Left hindlimb (tissue), 1 donor: ENCODE results near the gene HSD11B1L.
"Not testable (repeated sequence)": the region's sequence is repeated elsewhere in the genome, so short reads cannot be mapped to it uniquely, and the experiment has no call there.

Experiments used
- DNase-seq: peaks from one replicate; pipeline ENCODE4 v3.0.0-alpha.2; 2018

Gene HSD11B1L

GRCh38 chr19:5688262-5688881 is 7.5 kb downstream of the HSD11B1L start:
- not testable (repeated sequence) for DNase-seq

DNA sequence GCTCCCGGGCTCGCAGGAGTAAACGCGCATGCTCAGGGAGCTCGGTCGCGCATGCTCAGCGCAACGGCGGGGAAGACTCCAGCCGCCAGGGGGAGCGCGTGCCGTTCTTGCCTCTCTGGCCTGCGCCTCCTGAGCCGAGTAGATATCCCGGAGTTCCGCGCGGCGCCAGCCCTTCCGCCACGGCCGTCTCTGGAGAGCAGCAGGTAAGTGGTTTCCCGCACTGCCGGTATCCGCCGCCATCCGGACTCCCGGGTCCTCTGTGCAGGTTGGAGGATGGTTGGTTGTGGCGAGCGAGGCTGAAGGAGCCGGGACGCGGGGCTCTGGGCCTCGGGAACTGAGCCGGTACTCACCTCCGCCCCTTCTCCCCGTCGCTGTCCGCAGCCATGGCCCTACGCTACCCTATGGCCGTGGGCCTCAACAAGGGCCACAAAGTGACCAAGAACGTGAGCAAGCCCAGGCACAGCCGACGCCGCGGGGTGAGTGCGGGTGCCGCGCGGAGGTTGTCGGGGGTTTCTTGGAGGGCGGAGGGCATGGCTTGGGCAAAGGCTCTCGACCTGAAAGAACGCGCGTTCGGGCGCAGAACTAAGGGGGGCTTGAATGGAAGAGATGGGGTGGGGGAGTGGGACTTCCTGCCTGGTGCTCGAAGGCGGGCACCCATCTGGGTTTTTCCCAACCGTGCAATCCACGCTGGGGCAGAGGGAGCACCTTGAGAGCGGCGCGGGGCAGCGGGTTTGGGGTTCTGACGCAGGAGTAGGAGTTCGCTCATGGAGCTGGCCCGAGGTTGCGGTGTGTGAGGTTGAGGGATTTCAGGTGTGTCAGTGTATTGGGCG is 9.5 kb downstream of the HSD11B1L start, which contains the start of gene RPL36:
RPL36 (plus strand) TSS at position 171 of the 830 bp plus-strand sequence; CDS start at position 384, 213 bp downstream.
- DNase-seq: peak; percentile 99

GRCh38 chr19:5690955-5691821 is 10.4 kb downstream of the HSD11B1L start:
- DNase-seq: peak; percentile 78

DNA sequence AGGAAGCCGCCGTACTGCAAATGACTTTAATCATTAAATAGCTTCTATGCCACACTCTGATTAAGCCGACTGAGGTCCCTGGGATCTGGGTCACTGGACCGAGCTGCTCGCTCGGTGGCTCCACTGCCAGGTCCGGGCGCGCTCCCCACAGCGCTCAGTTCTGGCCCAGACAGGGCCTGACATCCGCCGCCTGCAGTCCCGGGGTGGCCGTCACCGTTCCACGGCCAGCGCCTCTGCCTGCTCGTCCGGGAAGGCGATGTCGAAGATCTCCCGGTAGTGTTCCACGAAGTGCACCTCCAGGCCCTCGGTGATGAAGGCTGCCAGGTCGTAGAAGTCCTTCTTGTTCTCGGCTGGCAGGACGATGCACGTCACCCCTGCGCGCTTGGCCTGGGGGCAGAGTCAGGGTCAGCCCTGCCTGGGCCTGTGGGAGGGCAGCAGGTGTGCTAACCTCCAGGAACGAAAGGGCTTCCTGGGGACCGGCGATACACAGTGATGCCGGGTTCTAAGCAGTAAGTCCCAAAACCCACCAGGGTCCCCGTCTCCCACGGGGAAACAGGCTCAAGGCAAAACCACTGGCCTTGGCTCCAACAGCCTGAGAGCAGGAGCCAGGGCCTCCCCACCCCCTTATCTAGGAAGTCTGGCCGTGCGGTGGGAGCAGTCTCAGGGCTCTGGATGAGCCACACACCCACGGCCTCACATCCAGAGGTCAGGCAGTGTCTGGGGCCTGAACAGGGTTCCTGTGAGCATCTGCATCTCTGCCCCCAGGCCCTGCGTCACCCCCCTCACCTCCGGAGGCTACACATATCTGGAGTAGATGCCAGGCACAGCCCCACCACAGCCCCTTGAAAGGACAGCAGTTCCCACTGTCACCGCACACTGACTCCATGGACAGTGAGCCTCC is 11.2 kb downstream of the HSD11B1L start:
- no peak for DNase-seq

DNA sequence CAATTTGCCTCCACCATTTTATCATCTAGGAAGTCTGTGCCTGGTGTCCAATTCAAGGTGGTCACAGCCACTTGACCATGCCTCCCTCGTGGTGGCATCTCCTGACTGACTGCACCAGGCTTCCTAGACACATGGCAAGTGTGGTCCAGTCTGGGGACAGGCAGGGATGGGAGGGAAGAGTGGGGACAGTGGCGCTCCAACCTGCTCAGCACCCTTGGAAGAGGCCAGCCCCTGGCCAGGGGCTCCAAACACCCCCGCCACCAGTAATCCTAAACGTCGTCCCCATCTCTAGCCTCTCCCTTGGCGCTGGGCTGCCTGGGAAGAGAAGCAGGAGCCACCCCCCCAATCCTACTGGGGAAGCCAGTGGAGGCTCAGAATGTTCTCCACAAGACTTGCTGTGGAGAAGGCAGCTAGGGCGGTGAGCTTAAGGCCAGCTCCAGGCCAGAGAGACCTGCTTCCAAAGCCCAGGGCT is 11.9 kb downstream of the HSD11B1L start:
- no peak for DNase-seq

- no peak for DNase-seq
These were observed 12.7 kb downstream of the HSD11B1L start for GRCh38 chr19:5693195-5694166.

- no peak for DNase-seq
These were observed 13.5 kb downstream of the HSD11B1L start for GRCh38 chr19:5694167-5694955.

DNA sequence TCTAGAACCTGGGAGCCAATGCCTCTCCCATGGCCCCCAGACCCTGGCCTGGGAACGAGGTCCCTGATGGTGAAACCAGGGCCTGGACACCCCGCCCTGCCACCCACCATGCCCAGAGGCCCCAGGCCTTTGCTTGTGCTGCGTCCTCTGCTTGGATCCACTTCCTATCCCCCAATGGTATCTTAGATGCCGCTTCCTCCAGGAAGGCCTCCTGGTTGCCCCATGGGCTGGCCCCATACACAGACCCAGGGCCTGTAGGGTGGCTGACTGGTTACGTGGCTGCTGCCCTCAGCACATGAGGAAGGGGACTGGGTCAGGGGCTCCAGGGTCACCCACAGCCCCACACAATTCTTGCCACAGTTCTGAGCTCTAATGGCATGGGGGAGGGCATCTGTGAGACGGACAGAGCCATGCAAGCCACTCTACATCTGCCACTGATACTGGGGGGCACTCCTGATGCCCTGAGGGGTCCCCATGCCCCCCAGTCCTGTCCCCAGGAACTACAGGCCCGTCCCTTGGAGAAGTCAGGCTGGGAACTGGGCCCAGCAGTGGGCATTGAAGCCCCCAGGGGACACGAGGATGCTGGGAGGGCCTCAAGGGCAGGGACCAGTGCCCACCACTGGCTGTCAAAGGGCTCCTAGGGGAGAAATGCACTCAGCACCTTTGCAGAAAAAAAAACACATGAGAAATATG is 14.3 kb downstream of the HSD11B1L start:
- DNase-seq: no peak

GRCh38 chr19:5695649-5696195 is 14.9 kb downstream of the HSD11B1L start:
- peak; percentile 46 for DNase-seq

GRCh38 chr19:5696196-5697021 is 15.6 kb downstream of the HSD11B1L start:
- DNase-seq: peak; percentile 33

DNA sequence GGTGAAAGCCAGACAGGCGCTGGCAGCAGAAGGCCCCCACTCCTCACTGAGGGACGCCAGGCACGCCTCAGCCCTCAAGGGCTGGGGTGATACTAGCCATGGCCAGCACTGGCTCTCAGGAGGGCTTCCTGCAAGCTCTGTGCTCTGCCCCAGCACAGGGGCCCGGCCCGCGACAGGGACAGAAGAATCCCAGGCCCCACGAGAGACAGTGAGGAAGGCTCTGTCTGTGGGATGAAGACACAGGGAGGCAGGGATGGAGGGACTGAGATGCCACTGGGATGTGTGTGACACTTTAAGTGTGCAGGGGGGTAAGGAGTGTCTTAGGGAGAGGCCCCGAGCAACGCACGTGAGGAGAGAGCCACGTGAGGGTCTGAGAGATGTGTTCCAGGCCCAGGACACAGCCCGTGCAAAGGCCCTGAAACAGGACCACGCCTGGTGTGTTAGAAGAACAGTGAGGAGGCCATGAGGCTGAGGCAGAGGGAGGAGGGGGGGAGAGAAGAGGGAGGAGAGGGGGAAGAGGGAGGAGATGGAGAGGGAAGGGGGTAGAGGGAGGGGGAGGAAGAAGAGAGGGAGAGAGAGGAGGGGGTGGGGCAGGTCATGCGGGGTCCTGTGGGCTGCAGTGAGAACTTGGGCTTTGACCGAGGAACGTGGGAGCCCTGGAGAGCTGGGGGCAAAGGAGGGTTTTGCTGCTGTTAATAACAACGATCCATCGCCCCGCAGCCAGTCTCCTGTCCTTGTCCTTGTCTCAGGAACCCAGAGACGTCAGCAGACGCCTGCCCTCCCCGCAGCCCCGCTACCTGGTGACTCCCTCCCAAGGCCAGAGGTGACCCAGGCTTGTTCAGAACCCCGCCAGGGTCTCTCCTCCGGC is 16.4 kb downstream of the HSD11B1L start:
- DNase-seq: no peak

- DNase-seq: no peak
These were observed 17.2 kb downstream of the HSD11B1L start for GRCh38 chr19:5697890-5698634.

- no peak for DNase-seq
These were observed 18.0 kb downstream of the HSD11B1L start for GRCh38 chr19:5698635-5699422.

DNA sequence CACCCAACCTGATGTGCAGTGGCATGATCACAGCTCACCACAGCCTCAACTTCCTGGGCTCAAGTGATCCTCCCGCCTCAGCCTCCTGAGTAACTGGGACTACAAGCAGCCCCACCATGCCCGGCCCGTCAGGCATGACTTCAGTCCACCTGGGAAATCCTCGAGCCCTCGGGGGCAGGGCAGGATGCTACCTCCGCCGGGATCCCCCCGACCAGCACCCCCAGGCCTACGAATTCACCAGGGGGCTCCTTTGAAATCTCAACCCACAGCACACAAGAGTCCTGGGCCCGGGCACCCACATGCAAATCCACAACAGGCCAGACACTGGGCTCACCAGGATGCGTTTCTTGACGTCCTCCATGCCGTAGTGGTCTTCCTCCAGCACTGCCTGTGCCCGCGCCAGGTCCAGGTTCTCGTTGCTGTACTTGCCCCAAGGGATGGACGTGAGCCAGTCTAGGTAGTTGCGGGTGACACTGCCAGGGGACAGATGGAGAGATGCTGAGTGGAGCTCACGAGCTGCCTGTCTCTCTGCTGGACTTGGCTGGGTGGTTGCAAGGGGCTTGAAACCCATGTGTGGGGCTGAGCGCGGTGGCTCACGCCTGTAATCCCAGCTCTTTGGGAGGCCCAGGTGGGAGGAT is 19.7 kb downstream of the HSD11B1L start:
- DNase-seq: peak; percentile 36

DNA sequence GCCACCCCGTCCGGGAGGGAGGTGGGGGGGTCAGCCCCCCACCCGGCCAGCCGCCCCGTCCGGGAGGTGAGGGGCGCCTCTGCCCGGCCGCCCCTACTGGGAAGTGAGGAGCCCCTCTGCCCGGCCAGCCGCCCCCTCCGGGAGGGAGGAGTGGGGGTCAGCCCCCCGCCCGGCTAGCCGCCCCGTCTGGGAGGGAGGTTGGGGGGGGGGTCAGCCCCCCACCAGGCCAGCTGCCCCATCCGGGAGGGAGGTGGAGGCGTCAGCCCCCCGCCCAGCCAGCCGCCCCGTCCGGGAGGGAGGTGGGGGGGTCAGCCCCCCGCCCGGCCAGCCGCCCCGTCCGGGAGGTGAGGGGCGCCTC is 21.2 kb downstream of the HSD11B1L start:
- DNase-seq: not testable (repeated sequence)
